Stimulated activated CD4-positive, alpha-beta T cell treated with anti-CD3 and anti-CD28 coated beads, Interleukin-15, amount 100 ng/mL, for 48 hours (primary cell): ENCODE data around the gene EEPD1.
"Not testable (repeated sequence)": the region's sequence is repeated elsewhere in the genome, so short reads cannot be mapped to it uniquely, and the experiment has no call there.

Experiments used
- DNase-seq, 2 donors: peaks; one replicate each; pipeline ENCODE4 v3.0.0-alpha.2; 2020; ENCODE audit warnings: low read depth in 2 of 2

EEPD1 gene

DNA sequence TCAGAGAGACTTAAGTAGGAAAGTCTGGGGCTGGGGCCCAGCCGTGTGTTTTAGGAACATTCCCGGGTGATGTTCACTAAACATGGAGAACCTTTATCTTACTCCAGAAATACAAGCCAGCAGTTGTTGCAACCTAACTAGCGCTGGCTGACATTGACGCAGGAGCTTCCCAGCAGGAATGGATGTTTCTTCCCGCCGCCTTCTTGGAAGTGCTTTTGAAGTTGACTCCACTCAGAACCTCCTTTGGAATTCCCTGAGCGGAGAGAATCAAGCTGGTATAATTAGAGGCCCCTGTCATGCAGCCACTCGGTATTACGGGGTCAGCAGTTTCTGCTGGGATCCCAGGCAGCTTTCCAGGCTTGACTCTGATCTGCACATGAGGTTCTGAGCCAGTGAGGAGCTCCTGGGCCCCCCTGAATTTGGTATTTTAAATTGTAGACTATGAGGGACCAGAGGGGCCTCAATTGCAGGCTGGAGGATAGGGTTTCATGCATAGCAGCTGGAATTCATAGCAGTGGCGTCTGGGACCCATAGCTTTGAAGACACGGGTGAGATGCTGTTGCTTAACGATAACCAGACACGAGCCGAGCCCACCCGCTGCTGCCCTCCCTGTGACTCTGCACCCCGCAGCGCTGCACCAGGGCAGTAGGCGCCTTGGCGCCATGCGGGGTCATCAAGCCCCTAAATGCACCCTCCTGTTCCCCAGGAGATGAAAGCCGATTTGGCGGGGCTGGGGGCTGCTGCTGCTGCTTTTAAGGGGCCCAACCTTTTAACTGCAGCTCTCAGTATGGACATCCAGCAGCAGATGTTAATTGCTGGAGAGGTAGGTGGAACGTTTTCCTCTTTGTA lies 61.8 kb downstream of the EEPD1 start:
- no peak for DNase-seq

DNA sequence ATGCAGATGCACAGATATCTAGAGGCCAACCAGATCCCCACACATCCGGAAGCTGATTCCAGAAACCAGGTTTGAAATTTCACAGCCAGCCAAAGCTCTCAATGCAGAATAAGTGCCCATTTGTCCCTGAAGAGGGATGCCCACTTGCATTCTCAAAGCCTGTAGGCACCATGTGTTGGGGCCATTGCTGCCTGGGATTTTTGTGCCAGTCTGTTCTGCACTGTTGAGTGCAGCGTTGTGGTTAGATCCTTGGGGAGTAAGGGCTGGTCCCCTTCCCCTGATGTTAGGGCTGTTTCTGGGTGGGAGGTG lies 62.4 kb downstream of the EEPD1 start:
- no peak for DNase-seq

DNA sequence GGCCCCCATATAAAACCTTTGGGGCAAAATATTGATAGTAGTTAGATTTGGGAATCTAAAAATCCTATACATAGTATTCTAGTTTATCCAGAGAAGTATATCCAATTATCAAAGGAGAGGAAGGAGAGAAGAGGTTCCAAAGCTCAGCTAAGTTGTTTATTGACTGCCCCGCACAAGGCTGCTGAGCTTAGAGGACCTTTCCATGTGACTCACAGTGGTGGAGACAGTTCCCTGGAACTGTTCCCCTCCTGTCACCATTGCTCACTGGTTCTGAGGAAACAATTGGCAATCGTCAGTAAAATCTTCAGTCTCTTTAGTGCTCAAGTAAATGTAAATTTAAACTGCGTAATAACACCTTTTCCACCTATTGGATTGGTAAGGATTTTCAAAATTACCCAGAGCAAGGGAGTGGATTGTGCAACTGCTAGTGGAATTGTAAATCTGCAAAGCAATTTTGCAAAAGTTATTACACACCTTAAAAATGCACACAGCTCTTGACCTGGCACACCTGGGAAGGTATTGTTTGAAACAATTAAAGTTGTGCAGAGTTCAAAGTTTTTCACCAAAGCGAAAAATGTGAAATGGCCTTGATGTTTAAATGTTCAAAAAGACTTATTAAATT lies 63.1 kb downstream of the EEPD1 start:
- DNase-seq, result no peak

GRCh38 chr7:36217211-36217960 lies 64.3 kb downstream of the EEPD1 start:
- no peak for DNase-seq

- no peak for DNase-seq
Observed at GRCh38 chr7:36217961-36218284, 64.9 kb downstream of the EEPD1 start.

- DNase-seq, result no peak
Observed at GRCh38 chr7:36219429-36219828, 66.4 kb downstream of the EEPD1 start.

GRCh38 chr7:36223851-36224250 lies 70.8 kb downstream of the EEPD1 start:
- DNase-seq, result no peak

DNA sequence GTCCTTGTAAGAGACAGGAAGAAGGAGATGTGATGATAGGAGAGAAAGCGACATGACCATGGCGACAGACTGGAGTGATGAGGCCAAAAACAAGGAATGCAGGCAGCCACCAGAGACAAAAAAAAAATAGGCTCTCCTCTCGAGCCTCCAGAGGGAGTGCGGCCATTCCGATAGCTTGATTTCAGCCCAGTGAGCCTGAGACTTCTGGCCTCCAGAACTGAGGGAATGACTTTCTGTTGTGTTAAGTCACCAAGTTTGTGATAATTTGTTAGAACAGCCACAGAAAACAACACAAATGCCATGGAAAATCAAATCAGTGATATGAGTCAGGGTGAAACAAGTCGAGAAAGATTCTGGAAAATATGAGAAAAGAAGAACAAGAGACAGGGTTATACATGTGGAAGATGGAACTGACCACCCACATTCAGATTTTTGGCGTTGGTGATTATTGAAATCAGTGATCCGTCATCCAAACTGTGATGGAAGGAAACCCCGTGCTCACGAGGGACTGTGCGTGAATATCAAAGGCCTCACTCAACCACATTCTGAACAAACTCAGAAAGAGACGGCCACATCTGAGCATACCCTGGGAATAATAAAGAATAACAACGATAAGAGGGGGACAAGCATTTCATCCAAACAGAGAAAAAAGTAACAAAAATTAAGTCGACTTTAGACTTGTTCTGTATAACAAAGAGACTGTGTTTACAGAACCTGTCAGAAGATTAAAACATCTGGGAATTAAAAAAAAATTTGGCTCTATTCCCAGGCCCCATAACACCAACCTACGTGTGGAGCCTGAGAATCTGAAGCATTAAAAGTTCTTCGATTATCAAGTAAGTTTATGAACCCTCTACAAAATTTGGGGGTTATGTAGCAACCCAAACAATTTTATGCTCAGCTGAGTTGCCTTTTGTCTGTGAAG lies 72.1 kb downstream of the EEPD1 start:
- no peak for DNase-seq

GRCh38 chr7:36226151-36226550 lies 73.1 kb downstream of the EEPD1 start:
- no peak for DNase-seq

GRCh38 chr7:36227223-36227622 lies 74.2 kb downstream of the EEPD1 start:
- no peak for DNase-seq

DNA sequence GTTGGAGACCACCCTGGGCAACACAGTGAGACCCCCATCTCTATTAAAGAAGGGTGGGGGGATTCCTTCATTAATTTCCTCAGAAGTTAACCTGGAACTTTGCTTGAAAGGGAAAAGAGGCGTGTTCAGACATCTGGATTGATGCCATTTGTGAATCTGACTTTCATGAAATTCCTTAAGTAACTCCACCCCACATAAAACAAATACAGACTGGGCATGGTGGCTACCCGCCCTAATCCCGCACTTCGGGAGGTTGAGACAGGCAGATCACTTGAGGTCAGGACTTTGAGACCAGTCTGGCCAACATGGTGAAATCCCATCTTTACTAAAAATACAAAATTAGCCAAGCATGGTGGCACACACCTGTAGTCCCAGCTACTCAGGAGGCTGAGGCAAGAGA lies 75.0 kb downstream of the EEPD1 start:
- no peak for DNase-seq

DNA sequence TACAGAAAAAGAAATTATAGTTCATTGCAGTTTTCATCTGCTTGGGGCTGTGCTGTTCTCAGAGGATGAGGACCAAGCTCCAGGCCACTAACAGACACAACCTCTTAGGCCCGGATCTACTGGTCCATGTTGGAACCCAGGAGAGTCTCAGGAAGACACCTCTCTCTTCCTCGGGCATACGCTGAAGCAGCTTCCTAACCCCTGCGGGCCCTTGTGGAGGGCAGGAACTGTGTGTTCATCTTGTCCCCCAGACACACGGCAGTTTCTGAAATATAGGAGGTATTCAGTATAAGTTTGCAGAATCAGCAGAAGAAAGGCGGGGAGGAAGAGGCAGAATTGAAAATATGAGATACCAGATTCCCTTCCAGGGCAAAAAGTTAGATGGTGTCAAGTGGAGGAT lies 78.4 kb downstream of the EEPD1 start:
- DNase-seq, result no peak

DNA sequence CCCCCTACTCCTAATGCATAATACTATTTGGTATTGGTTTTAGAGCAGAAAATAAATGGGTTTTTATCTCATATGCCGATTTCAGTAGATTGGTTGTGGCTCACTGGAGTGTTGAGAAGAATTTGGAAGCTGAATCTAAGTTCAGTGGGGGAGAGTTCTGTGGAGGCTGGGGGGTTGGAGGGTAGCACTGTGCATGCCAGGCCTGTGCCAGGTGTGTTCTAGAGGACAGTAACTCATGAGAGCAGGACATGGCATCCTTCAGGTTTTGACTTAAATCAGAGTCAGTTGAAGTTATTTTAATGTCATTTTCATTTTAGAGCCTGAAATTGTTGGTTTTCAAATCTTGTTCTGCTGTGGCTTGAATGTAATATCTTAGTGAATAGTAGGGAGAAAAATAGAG lies 79.5 kb downstream of the EEPD1 start:
- DNase-seq, result no peak

GRCh38 chr7:36232971-36233550 lies 80.0 kb downstream of the EEPD1 start:
- no peak for DNase-seq

DNA sequence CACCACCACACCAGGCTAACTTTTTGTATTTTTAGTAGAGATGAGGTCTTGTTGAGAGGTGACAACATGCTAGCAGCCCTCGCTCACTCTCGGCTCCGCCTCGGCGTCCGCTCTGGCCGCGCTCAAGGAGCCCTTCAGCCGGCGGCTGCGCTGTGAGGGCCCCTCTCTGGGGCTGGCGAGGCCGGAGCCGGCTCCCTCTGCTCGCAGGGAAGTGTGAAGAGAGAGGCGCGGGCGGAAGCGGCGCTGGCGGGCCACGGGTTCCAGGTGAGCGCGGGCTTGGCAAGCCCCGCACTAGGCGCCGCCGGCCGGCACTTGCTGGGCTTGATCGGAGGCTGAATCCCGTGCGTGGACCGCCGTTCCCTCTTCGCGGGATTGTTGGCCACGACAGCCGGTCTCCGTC lies 83.0 kb downstream of the EEPD1 start:
- no peak for DNase-seq

GRCh38 chr7:36238138-36238537 lies 85.1 kb downstream of the EEPD1 start:
- DNase-seq, result no peak

DNA sequence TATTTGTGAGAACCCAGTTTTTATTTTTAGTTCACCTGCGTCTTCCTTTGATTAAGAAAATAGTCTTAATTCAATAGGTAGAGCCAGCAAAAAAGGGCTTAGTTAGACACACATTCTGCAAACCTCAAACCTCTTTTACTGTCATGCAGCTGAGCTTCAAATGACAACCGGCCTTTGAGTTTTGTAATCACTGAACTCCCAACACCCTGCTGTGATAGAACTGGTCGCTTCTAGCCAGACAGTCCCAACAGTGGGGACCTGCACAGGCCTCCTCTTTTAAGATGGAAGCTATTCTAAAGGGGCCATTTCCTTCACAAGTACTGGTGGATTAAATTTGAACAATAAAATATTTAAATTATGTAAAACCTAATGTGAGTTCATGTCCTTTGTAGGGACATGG lies 90.3 kb downstream of the EEPD1 start:
- not testable (repeated sequence) for DNase-seq

GRCh38 chr7:36244001-36244400 lies 90.9 kb downstream of the EEPD1 start:
- not testable (repeated sequence) for DNase-seq

GRCh38 chr7:36244429-36244828 lies 91.4 kb downstream of the EEPD1 start:
- no peak for DNase-seq

GRCh38 chr7:36245684-36246299 lies 92.7 kb downstream of the EEPD1 start:
- DNase-seq, result no peak

DNA sequence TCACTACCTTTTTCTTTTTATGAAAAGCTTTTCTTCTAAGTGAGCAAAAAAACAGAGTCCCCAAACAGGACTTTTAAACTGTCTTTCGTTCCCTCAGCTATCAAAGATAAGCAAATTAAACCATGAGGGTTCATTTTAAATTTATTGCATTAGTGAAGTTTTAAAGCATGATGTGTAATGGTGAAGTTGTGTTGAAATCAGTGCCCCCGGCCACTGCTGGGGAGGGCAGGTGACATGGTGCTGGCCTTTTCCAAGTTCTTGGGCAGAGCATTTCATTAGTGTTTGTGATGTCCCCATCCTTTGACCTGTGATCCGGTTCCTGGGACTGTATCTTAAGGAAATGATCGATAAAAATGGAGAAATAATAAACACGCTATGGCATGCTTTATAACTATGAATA lies 96.0 kb downstream of the EEPD1 start:
- DNase-seq, result no peak
